NCI-H1417 treated with DMSO at 0.1 percent for 48 hours (cell line): ENCODE data around the gene SLC25A31.

Experiments used
- DNase-seq: peaks from one replicate; lab custom pipeline; 2025; lab: John Stamatoyannopoulos, UW

Gene SLC25A31

GRCh38 chr4:127778102-127778501 lies 47.9 kb downstream of the SLC25A31 start:
- DNase-seq, result no peak

- DNase-seq, result no peak
Observed at GRCh38 chr4:127780598-127780997, 50.4 kb downstream of the SLC25A31 start.

GRCh38 chr4:127781300-127782024 lies 51.3 kb downstream of the SLC25A31 start:
- DNase-seq, result no peak

DNA sequence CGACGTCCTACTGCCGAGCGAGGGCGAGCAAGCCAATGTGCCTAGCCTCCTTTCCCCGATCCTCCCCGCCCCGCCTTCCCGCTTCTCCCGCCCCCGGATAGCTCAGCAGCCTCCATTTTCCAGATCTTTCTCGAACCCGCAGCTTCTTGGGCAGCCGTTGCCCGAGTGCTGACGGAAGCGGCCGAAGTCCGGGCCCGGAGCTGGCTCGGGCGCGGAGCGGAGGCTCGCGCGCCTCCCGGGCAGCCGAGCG lies 51.8 kb downstream of the SLC25A31 start:
- no peak for DNase-seq

- DNase-seq, result peak; percentile 49
Observed at GRCh38 chr4:127782275-127783025, 52.2 kb downstream of the SLC25A31 start, which contains the start of gene HSPA4L. HSPA4L (plus strand) TSS chr4:127782322; CDS start chr4:127782551, 229 bp downstream.

GRCh38 chr4:127783026-127783769 lies 53.0 kb downstream of the SLC25A31 start:
- no peak for DNase-seq

GRCh38 chr4:127783955-127784770 lies 54.0 kb downstream of the SLC25A31 start:
- no peak for DNase-seq

DNA sequence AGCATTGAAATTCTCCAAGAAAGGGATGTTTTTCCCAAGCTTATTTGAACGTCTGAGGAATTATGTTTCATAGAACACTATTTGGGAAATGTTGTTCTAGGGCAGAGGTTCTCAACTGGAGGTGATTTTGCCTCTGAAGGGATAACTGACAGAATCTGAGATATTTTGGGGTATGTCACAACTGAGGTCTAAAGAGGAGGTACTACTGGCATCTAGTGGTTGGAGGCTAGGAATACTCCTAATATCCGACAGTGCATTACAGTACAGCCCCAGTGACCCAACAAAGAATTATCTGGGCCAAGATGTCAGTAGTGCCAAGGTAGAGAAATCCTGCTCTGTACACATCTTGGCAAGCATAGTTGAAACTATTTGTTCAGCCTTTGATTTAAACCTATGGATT lies 58.3 kb downstream of the SLC25A31 start:
- DNase-seq, result no peak

DNA sequence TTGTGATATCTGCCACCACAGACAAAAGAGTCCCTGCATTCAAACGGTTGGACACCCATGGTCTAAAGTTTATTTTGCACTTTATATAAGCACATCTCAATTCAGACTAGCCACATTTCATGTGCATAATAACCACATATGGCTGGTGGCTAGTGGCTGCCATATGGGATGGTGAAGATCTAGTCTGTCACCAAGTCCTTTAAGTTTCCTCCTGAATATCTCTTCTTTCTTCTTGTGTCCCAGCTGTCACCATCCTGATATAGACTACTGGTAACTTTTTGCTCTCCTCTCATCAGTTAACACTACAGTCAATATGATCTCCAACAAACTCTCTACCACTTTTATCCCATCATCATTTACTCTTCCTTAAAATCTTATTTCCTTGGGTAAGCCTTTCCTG lies 61.2 kb downstream of the SLC25A31 start:
- no peak for DNase-seq

- DNase-seq, result no peak
Observed at GRCh38 chr4:127793528-127793927, 63.3 kb downstream of the SLC25A31 start.

DNA sequence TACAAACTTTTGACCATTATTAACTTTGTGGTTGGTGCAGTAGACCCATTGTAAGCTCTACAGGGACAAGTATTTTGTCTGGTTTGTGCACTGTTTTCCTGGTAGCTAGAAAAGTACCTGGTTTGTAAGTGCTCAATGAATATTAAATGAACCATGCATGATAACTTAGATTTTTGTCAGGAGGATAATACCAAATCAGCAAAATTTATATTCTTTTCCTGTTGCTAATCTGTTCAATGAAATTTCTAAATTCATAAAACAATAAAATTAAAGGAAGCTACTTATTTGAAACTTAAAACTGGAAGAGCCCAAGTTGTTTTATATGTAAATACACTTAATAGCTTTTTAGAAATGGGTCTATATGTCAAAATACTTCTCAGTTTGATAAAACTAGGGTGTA lies 69.5 kb downstream of the SLC25A31 start:
- no peak for DNase-seq

GRCh38 chr4:127809173-127809800 lies 79.1 kb downstream of the SLC25A31 start:
- no peak for DNase-seq

GRCh38 chr4:127810551-127810950 lies 80.4 kb downstream of the SLC25A31 start:
- DNase-seq, result no peak

DNA sequence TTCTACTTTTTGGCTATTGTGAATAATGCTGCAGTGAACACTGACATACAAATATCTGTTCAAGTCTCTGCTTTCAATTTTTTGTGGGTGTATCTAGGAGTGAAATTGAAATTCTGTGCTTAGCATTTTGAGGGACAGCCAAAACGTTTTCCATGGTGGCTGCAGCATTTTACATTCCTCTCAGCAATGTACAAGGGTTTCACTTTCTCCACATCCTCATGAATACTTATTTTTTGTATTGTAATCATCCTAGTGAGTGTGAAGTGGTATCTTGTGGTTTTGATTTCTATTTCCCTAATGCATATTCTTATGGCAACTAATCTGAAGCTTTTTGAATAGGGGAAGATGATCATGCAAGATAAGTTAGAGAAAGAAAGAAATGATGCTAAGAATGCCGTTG lies 92.2 kb downstream of the SLC25A31 start:
- DNase-seq, result no peak
